ENCODE results near the gene PDE7B.

DNA sequence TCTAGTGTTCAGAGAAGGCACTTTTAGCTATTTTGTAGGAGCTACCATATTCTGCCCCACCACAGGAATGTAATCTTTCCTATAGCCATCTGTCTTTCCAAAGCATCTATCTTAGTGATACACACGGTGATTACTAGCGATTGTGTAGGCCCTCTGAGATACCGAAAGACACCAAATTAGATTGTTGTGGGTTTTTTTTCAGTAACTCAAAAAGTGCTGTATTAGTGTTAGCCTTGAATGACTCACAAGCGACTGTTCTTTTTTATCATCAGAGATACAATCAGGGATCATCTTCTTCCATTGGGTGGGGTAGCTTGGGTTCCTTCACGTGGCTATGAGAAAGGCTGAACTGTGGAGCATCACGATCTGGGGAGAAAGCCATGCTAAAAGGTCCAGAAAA is 238.4 kb downstream of the PDE7B start:
- TF ChIP-seq, protein P1, sequence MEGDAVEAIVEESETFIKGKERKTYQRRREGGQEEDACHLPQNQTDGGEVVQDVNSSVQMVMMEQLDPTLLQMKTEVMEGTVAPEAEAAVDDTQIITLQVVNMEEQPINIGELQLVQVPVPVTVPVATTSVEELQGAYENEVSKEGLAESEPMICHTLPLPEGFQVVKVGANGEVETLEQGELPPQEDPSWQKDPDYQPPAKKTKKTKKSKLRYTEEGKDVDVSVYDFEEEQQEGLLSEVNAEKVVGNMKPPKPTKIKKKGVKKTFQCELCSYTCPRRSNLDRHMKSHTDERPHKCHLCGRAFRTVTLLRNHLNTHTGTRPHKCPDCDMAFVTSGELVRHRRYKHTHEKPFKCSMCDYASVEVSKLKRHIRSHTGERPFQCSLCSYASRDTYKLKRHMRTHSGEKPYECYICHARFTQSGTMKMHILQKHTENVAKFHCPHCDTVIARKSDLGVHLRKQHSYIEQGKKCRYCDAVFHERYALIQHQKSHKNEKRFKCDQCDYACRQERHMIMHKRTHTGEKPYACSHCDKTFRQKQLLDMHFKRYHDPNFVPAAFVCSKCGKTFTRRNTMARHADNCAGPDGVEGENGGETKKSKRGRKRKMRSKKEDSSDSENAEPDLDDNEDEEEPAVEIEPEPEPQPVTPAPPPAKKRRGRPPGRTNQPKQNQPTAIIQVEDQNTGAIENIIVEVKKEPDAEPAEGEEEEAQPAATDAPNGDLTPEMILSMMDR (IDR thresholded peaks at IDR 0.05; ENCODE audit: insufficient read depth, low read length) = no peak
- TF ChIP-seq SPI1 (IDR thresholded peaks at IDR 0.05; ENCODE audit: borderline replicate concordance, low read depth) (no peak), POLR2AphosphoS5 (IDR thresholded peaks at IDR 0.05; ENCODE audit: low read depth) (no peak)
- TF ChIP-seq, protein P2, sequence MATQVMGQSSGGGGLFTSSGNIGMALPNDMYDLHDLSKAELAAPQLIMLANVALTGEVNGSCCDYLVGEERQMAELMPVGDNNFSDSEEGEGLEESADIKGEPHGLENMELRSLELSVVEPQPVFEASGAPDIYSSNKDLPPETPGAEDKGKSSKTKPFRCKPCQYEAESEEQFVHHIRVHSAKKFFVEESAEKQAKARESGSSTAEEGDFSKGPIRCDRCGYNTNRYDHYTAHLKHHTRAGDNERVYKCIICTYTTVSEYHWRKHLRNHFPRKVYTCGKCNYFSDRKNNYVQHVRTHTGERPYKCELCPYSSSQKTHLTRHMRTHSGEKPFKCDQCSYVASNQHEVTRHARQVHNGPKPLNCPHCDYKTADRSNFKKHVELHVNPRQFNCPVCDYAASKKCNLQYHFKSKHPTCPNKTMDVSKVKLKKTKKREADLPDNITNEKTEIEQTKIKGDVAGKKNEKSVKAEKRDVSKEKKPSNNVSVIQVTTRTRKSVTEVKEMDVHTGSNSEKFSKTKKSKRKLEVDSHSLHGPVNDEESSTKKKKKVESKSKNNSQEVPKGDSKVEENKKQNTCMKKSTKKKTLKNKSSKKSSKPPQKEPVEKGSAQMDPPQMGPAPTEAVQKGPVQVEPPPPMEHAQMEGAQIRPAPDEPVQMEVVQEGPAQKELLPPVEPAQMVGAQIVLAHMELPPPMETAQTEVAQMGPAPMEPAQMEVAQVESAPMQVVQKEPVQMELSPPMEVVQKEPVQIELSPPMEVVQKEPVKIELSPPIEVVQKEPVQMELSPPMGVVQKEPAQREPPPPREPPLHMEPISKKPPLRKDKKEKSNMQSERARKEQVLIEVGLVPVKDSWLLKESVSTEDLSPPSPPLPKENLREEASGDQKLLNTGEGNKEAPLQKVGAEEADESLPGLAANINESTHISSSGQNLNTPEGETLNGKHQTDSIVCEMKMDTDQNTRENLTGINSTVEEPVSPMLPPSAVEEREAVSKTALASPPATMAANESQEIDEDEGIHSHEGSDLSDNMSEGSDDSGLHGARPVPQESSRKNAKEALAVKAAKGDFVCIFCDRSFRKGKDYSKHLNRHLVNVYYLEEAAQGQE (IDR thresholded peaks at IDR 0.05; ENCODE audit: insufficient replicate concordance, low read depth) = no peak
